Osteocyte (in vitro differentiated cells): ENCODE measurements around the gene LTB4R2. TPM values are rescaled to one million over a fixed set of nuclear protein-coding genes. Genes with fewer than 3 reads are reported as not detected.
A peak's percentile ranks its signal among the peaks of the same experiment; 100 is the strongest.

Experiments used
- DNase-seq: peaks from one replicate; pipeline ENCODE4 v3.0.0; 2021; ENCODE audit warnings: mixed read lengths; ENCODE audit not compliant: unreplicated experiment; ENCODE audit errors: extremely low spot score
- H3K27ac Mint-ChIP-seq: one replicate; pipeline ENCODE4 v1.8.0; 2021; ENCODE audit warnings: mild to moderate bottlenecking, mixed read lengths; ENCODE audit not compliant: unreplicated experiment
- H3K27me3 Mint-ChIP-seq: one replicate; pipeline ENCODE4 v1.8.0; 2021; ENCODE audit warnings: mixed read lengths; ENCODE audit not compliant: unreplicated experiment
- H3K36me3 Mint-ChIP-seq: one replicate; pipeline ENCODE4 v1.8.0; 2021; ENCODE audit warnings: mixed read lengths; ENCODE audit not compliant: unreplicated experiment
- H3K4me1 Mint-ChIP-seq: one replicate; pipeline ENCODE4 v1.8.0; 2021; ENCODE audit warnings: mixed read lengths; ENCODE audit not compliant: unreplicated experiment
- H3K4me3 Mint-ChIP-seq: one replicate; pipeline ENCODE4 v1.8.0; 2021; ENCODE audit warnings: mild to moderate bottlenecking, moderate library complexity, mixed read lengths; ENCODE audit not compliant: unreplicated experiment
- H3K9me3 Mint-ChIP-seq: one replicate; pipeline ENCODE4 v1.8.0; 2021; ENCODE audit warnings: mixed read lengths; ENCODE audit not compliant: unreplicated experiment
- CTCF ChIP-seq: fragments of 200-600 bp; sonication (generic); IDR thresholded peaks from 2 replicates; pipeline ENCODE4 v1.5.0; 2021; ENCODE audit warnings: antibody characterized with exemption, mild to moderate bottlenecking, moderate library complexity
- total RNA-seq: library from RNA; stranded (reverse); gene quantifications from 2 replicates; pipeline ENCODE4 v1.2.1, GENCODE V29; 2021

Gene LTB4R2
- total RNA-seq, 1 donor from 2014 or later: 14.9 TPM

DNA sequence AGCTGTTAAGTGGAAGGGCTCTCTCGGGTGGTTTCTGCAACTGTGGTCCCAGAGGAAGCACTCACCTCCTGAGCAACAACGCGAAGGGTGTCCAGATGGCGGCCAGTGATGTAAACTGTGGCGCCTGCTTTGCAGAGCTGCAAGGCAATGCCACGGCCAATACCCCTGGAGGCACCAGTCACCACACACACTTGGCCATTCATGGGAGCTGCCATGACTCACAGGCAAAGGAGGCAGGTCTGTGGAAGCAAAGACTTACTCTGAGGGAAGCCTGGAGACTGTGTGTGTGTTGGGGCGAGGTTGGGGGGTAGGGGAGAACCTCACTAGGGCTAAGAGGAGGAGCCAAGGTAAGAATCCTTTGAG, 11.1 kb upstream of the LTB4R2 start:
- Mint-ChIP-seq H3K9me3 (no peaks in the 10 kb centered on the region), H3K27me3 (no peaks in the 10 kb centered on the region), H3K4me1 (peaks cover 31% of the 10 kb centered on the region), H3K36me3 (peaks cover 16% of the 10 kb centered on the region), H3K4me3 (peak overlapping the region; percentile 89), H3K27ac (peak overlapping the region; percentile 82)
- no peak for TF ChIP-seq CTCF
- DNase-seq: no peak

DNA sequence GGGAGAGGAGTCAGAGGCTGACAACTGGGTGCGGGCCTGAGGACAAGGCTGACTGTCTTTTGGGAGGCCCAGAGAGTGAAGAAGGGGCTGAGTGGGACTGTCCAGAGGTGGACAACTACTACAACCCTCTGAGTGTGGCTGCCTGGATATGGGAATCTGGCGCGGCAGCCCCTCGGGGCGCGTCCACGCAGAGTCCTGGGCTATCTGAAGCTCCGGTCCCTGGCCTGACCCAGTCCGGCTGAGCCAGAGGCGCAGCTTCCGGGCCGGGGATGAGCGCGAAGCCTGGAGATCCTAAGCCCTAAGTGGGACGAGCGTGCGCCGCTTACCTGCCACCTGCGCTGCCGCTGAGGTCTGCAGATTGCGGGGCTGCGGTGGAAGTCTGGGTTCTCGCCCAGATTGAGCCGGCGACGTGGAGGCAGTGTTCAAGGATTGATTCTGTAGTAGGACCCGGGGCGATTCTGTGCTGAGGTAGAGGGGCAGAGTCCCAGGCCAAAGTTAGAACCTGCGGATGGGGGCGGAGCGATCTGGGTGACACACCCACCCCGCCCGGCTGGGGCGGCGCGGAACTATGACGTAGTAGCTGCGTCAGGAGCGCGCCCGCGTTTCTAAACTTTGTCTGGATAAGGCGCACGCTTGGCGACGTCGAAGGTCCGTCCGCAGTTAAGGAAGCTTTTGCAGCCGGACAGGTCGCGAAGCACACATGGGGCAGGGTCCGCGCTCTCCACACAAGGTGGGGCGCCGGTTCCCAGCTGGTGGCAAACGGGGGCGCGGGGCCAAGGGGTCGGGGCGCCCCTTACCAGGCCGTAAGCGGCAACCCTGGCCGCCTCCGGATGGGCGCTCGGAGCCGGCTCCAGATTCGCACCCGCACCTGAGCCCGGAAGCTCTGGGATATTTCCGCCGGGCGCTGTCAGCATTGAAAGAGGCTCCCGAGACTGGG, 10.4 kb upstream of the LTB4R2 start, which contains the start of the genes DHRS1 and NOP9:
DHRS1 (minus strand) TSS at position 526 of the 937 bp plus-strand sequence. CDS start 674 bp downstream, outside the sequence.
NOP9 (plus strand) TSS at position 596 of the 937 bp plus-strand sequence; CDS start at position 701, 105 bp downstream.
- peak within 1 kb of the TSS; percentile 82 for H3K27ac Mint-ChIP-seq
- peak within 1 kb of the TSS; percentile 89 for H3K4me3 Mint-ChIP-seq
- peaks cover 21% of the 10 kb centered on the region for H3K36me3 Mint-ChIP-seq
- no peaks in the 10 kb centered on the region for H3K27me3 Mint-ChIP-seq
- peak; percentile 94 for DNase-seq
- no peak for TF ChIP-seq CTCF
- no peaks in the 10 kb centered on the region for H3K9me3 Mint-ChIP-seq
- H3K4me1 Mint-ChIP-seq: peaks cover 31% of the 10 kb centered on the region

GRCh38 chr14:24300326-24300980, 9.5 kb upstream of the LTB4R2 start:
- Mint-ChIP-seq H3K4me1 (peaks cover 30% of the 10 kb centered on the region), H3K27ac (peak overlapping the region; percentile 82), H3K27me3 (no peaks in the 10 kb centered on the region), H3K9me3 (no peaks in the 10 kb centered on the region), H3K36me3 (peaks cover 25% of the 10 kb centered on the region), H3K4me3 (peak overlapping the region; percentile 89)
- DNase-seq: no peak
- no peak for TF ChIP-seq CTCF

DNA sequence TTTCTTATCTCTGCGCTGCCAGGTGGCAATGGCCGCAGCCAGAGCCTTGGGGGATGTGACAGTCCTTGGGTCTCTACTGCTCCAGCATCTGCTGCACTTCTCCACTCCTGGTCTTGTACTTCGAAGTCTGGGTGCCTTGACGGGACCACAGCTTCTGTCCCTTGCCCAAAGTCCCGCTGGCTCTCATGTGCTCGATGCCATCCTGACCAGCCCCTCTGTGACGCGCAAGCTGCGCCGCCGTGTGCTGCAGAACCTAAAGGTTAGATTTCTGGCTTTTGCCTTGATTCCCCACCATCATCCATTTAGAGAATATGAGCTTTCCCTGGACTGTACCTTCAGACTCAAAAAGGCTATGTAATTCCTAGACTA, 5.9 kb upstream of the LTB4R2 start:
- TF ChIP-seq CTCF: no peak
- no peak overlapping the region for H3K4me3 Mint-ChIP-seq
- H3K27me3 Mint-ChIP-seq: no peaks in the 10 kb centered on the region
- no peak for DNase-seq
- H3K36me3 Mint-ChIP-seq: peaks cover 34% of the 10 kb centered on the region
- H3K27ac Mint-ChIP-seq: no peak overlapping the region
- H3K4me1 Mint-ChIP-seq: peaks cover 22% of the 10 kb centered on the region
- H3K9me3 Mint-ChIP-seq: no peaks in the 10 kb centered on the region

DNA sequence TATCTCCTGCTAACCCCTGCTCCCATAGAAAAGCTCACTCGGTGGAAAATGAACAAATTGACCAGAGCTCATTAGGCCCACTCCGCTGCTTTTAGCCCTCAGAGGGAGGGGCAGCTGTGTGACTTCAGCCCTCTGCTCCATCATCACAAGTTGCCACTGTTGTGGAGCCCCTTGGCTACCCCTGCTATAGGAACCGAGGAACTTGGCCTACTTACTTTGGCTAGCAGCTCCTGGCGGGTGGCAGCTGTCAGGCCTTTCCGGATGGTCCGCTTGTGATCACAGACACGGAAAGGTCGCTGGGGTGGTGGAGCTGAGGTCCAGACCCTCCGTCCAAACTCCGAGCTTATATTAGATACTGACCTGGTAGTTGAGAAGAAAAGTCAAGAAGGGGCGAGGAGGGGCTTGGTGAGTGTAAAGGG, 2.8 kb upstream of the LTB4R2 start:
- TF ChIP-seq CTCF: no peak
- Mint-ChIP-seq H3K4me3 (no peak overlapping the region), H3K27ac (peak overlapping the region; percentile 61), H3K27me3 (no peaks in the 10 kb centered on the region), H3K4me1 (peaks cover 6% of the 10 kb centered on the region), H3K9me3 (no peaks in the 10 kb centered on the region), H3K36me3 (peaks cover 32% of the 10 kb centered on the region)
- DNase-seq: no peak
